Liver (tissue), 9 donors: ENCODE data around the gene MIEF2. TPM values are rescaled to one million over a fixed set of nuclear protein-coding genes. Genes with fewer than 3 reads are reported as not detected.

ENCODE experiments used
- DNase-seq: peaks from one replicate; pipeline ENCODE4 v3.0.0-alpha.2; 2017; ENCODE audit warnings: low spot score
- H3K27ac ChIP-seq, 2 donors: one replicate each; pipeline ENCODE4 v1.7.0; 2013; ENCODE audit warnings: inconsistent platforms in 2 of 2, low read length in 2 of 2, control low read depth in 1 of 2, low read depth in 1 of 2, mild to moderate bottlenecking in 1 of 2
- H3K27me3 ChIP-seq, 4 donors: one replicate each; pipeline versions ENCODE4 v1.6.1 to v1.7.0; 2013; ENCODE audit warnings: low read length in 3 of 4, inconsistent platforms in 1 of 4, mild to moderate bottlenecking in 1 of 4, moderate library complexity in 1 of 4; ENCODE audit not compliant: control insufficient read depth in 4 of 4, insufficient read depth in 4 of 4
- H3K36me3 ChIP-seq, 4 donors: one replicate each; pipeline versions ENCODE4 v1.6.1 to v1.7.0; 2013; ENCODE audit warnings: low read length in 3 of 4, mild to moderate bottlenecking in 3 of 4, low read depth in 1 of 4, moderate library complexity in 1 of 4; ENCODE audit not compliant: control insufficient read depth in 4 of 4, insufficient read depth in 3 of 4
- H3K4me1 ChIP-seq, 4 donors: one replicate each; pipeline versions ENCODE4 v1.6.1 to v1.7.0; 2013; ENCODE audit warnings: low read length in 3 of 4, mild to moderate bottlenecking in 3 of 4, moderate library complexity in 1 of 4; ENCODE audit not compliant: control insufficient read depth in 4 of 4, insufficient read depth in 4 of 4
- H3K4me3 ChIP-seq, 3 donors: one replicate each; pipeline versions ENCODE4 v1.6.1 to v1.7.0; 2013; ENCODE audit warnings: low read length in 3 of 3, control low read depth in 1 of 3, low read depth in 1 of 3, mild to moderate bottlenecking in 1 of 3
- H3K9ac ChIP-seq, 2 donors: one replicate each; pipeline ENCODE4 v1.7.0; 2013; ENCODE audit warnings: low read length in 2 of 2, mild to moderate bottlenecking in 2 of 2, moderate library complexity in 2 of 2, control low read depth in 1 of 2, low read depth in 1 of 2
- H3K9me3 ChIP-seq, 4 donors: one replicate each; pipeline versions ENCODE4 v1.6.1 to v1.7.0; 2013; ENCODE audit warnings: low read length in 3 of 4; ENCODE audit not compliant: control insufficient read depth in 4 of 4
- ATF3 ChIP-seq: IDR thresholded peaks from 2 replicates; pipeline ENCODE4 v1.6.1; 2016; ENCODE audit warnings: antibody characterized with exemption
- EGR1 ChIP-seq, 2 donors: IDR thresholded peaks; 2 replicates each; pipeline ENCODE4 v1.6.1; 2016 to 2018; ENCODE audit warnings: antibody characterized with exemption in 2 of 2, low read depth in 2 of 2
- FOXA1 ChIP-seq: IDR thresholded peaks from 2 replicates; pipeline ENCODE4 v1.6.1; 2016; ENCODE audit warnings: antibody characterized with exemption
- FOXA2 ChIP-seq: IDR thresholded peaks from 2 replicates; pipeline ENCODE4 v1.6.1; 2016; ENCODE audit warnings: antibody characterized with exemption
- GABPA ChIP-seq, 2 donors: IDR thresholded peaks in 1 of 2; conservative IDR thresholded peaks in 1 of 2; 2 replicates each; pipeline ENCODE4 v1.6.1; 2016; ENCODE audit warnings: antibody characterized with exemption in 2 of 2, mild to moderate bottlenecking in 1 of 2, moderate library complexity in 1 of 2
- HNF4A ChIP-seq, 2 donors: conservative IDR thresholded peaks; 2 replicates each; pipeline ENCODE4 v1.6.1; 2016; ENCODE audit warnings: antibody characterized with exemption in 2 of 2, mild to moderate bottlenecking in 2 of 2
- HNF4G ChIP-seq: IDR thresholded peaks from 2 replicates; pipeline ENCODE4 v1.6.1; 2016; ENCODE audit warnings: antibody characterized with exemption
- JUND ChIP-seq, 2 donors: IDR thresholded peaks; 2 replicates each; pipeline ENCODE4 v1.6.1; 2016; ENCODE audit warnings: antibody characterized with exemption in 2 of 2
- NR2F2 ChIP-seq: IDR thresholded peaks from 2 replicates; pipeline ENCODE4 v1.6.1; 2016; ENCODE audit warnings: antibody characterized with exemption
- RAD21 ChIP-seq, 2 donors: IDR thresholded peaks; 2 replicates each; pipeline ENCODE4 v1.6.1; 2016; ENCODE audit warnings: antibody characterized with exemption in 2 of 2, mild to moderate bottlenecking in 2 of 2
- RXRA ChIP-seq, 2 donors: IDR thresholded peaks; 2 replicates each; pipeline ENCODE4 v1.6.1; 2017 to 2018; ENCODE audit warnings: antibody characterized with exemption in 2 of 2, mild to moderate bottlenecking in 1 of 2
- SP1 ChIP-seq: IDR thresholded peaks from 2 replicates; pipeline ENCODE4 v1.6.1; 2018; ENCODE audit warnings: antibody characterized with exemption, mild to moderate bottlenecking
- TAF1 ChIP-seq: conservative IDR thresholded peaks from 2 replicates; pipeline ENCODE4 v1.6.1; 2016; ENCODE audit warnings: antibody characterized with exemption, mild to moderate bottlenecking
- YY1 ChIP-seq: IDR thresholded peaks from 2 replicates; pipeline ENCODE4 v1.6.1; 2016; ENCODE audit warnings: antibody characterized with exemption, mild to moderate bottlenecking
- ZBTB33 ChIP-seq: IDR thresholded peaks from 2 replicates; pipeline ENCODE4 v1.6.1; 2016; ENCODE audit warnings: antibody characterized with exemption
- WGBS: extraction: QIAGEN DNeasy Blood & Tissue Kit; methylation state at CpG from one replicate; pipeline ENCODE4 v1.1.7; 2013; 5-methylcytosine and 5-hydroxymethylcytosine counted together
- polyA plus RNA-seq, 2 donors: library from polyadenylated mRNA; stranded (reverse) in 1 of 2; unstranded in 1 of 2; fragments of 200-250 nt in 1 of 2; fragments of >200 nt in 1 of 2; fragmentation: Nextera tagmentation in 1 of 2; extraction: Ambion mirVana in 1 of 2; gene quantifications; one replicate each; pipeline versions ENCODE4 v1.2.1 to v1.2.3, GENCODE V29; 2013 to 2015
- total RNA-seq, 2 donors: library from RNA; depleted of rRNA; stranded (reverse); fragments of >200 nt; gene quantifications; one replicate each; pipeline ENCODE4 v1.2.3, GENCODE V29; 2014
- TF ChIP-seq, protein P1 (sequence below): IDR thresholded peaks from 2 replicates; pipeline ENCODE4 v1.6.1; 2016; ENCODE audit warnings: antibody characterized with exemption
- TF ChIP-seq, protein P2 (sequence below): fragments of 150-350 bp; IDR thresholded peaks from 2 replicates; pipeline ENCODE4 v1.5.1; 2017; ENCODE audit warnings: improper control_type of control experiment, low read depth, low read length; ENCODE audit not compliant: missing input control
- TF ChIP-seq, protein P3 (sequence below): IDR thresholded peaks from 2 replicates; pipeline ENCODE4 v1.6.1; 2016; ENCODE audit warnings: antibody characterized with exemption, mild to moderate bottlenecking
- donor health status: healthy.
- donor health status: healthy.
- donor health status: healthy.
- donor health status: healthy.
- donor health status: healthy.

The MIEF2 gene
- total and polyA plus RNA-seq, 4 donors, result 4.1 to 11.1 (median 6.6) TPM

- WGBS, result 92% methylated on average over 24 of the region's 24 CpGs
- no peak overlapping the region for H3K9ac ChIP-seq
- DNase-seq, result no peak
- no peaks in the 10 kb centered on the region for H3K9me3 ChIP-seq
- no peak overlapping the region for H3K27ac ChIP-seq
- H3K36me3 ChIP-seq, result peaks cover 18 to 47% (median 30%) of the 10 kb centered on the region in 4 donors
- peaks cover 0 to 4% (median 1%) of the 10 kb centered on the region in 4 donors for H3K4me1 ChIP-seq
- no peak overlapping the region for H3K4me3 ChIP-seq
- H3K27me3 ChIP-seq, result no peaks in the 10 kb centered on the region
- TF ChIP-seq FOXA2, result no peak
Measured at GRCh38 chr17:18246109-18246725, 14.2 kb upstream of the MIEF2 start.

GRCh38 chr17:18246880-18247612 is 13.4 kb upstream of the MIEF2 start:
- peak; percentile 61 for DNase-seq
- H3K4me3 ChIP-seq, result no peak overlapping the region
- H3K36me3 ChIP-seq, result peaks cover 24 to 55% (median 35%) of the 10 kb centered on the region in 4 donors
- 75% methylated on average over 46 of the region's 46 CpGs for WGBS
- no peaks in the 10 kb centered on the region for H3K9me3 ChIP-seq
- no peak overlapping the region for H3K9ac ChIP-seq
- peaks cover 0 to 4% (median 1%) of the 10 kb centered on the region in 4 donors for H3K4me1 ChIP-seq
- H3K27ac ChIP-seq, result no peak overlapping the region
- no peak for TF ChIP-seq SP1
- TF ChIP-seq HNF4G, result no peak
- no peak for TF ChIP-seq YY1
- TF ChIP-seq RXRA (IDR thresholded peaks at IDR 0.05), result no peak
- no peak for TF ChIP-seq ATF3
- TF ChIP-seq RAD21 (IDR thresholded peaks at IDR 0.05), result no peak
- TF ChIP-seq FOXA2, result no peak
- TF ChIP-seq TAF1, result no peak
- TF ChIP-seq NR2F2, result no peak
- TF ChIP-seq FOXA1, result no peak
- no peak for TF ChIP-seq EGR1 (IDR thresholded peaks at IDR 0.05; ENCODE audit: low read depth in 2 of 2)
- TF ChIP-seq, protein P1, sequence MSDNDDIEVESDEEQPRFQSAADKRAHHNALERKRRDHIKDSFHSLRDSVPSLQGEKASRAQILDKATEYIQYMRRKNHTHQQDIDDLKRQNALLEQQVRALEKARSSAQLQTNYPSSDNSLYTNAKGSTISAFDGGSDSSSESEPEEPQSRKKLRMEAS, result no peak
- TF ChIP-seq, protein P2, sequence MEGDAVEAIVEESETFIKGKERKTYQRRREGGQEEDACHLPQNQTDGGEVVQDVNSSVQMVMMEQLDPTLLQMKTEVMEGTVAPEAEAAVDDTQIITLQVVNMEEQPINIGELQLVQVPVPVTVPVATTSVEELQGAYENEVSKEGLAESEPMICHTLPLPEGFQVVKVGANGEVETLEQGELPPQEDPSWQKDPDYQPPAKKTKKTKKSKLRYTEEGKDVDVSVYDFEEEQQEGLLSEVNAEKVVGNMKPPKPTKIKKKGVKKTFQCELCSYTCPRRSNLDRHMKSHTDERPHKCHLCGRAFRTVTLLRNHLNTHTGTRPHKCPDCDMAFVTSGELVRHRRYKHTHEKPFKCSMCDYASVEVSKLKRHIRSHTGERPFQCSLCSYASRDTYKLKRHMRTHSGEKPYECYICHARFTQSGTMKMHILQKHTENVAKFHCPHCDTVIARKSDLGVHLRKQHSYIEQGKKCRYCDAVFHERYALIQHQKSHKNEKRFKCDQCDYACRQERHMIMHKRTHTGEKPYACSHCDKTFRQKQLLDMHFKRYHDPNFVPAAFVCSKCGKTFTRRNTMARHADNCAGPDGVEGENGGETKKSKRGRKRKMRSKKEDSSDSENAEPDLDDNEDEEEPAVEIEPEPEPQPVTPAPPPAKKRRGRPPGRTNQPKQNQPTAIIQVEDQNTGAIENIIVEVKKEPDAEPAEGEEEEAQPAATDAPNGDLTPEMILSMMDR, result no peak
- TF ChIP-seq JUND (IDR thresholded peaks at IDR 0.05), result no peak
- no peak for TF ChIP-seq GABPA (IDR thresholded peaks at IDR 0.05 in 1 of 2, conservative IDR thresholded peaks at IDR 0.05 in 1 of 2)
- TF ChIP-seq HNF4A (conservative IDR thresholded peaks at IDR 0.05), result no peak
- TF ChIP-seq ZBTB33, result no peak
- TF ChIP-seq, protein P3, sequence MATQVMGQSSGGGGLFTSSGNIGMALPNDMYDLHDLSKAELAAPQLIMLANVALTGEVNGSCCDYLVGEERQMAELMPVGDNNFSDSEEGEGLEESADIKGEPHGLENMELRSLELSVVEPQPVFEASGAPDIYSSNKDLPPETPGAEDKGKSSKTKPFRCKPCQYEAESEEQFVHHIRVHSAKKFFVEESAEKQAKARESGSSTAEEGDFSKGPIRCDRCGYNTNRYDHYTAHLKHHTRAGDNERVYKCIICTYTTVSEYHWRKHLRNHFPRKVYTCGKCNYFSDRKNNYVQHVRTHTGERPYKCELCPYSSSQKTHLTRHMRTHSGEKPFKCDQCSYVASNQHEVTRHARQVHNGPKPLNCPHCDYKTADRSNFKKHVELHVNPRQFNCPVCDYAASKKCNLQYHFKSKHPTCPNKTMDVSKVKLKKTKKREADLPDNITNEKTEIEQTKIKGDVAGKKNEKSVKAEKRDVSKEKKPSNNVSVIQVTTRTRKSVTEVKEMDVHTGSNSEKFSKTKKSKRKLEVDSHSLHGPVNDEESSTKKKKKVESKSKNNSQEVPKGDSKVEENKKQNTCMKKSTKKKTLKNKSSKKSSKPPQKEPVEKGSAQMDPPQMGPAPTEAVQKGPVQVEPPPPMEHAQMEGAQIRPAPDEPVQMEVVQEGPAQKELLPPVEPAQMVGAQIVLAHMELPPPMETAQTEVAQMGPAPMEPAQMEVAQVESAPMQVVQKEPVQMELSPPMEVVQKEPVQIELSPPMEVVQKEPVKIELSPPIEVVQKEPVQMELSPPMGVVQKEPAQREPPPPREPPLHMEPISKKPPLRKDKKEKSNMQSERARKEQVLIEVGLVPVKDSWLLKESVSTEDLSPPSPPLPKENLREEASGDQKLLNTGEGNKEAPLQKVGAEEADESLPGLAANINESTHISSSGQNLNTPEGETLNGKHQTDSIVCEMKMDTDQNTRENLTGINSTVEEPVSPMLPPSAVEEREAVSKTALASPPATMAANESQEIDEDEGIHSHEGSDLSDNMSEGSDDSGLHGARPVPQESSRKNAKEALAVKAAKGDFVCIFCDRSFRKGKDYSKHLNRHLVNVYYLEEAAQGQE, result no peak
- H3K27me3 ChIP-seq, result no peaks in the 10 kb centered on the region
